Activated naive CD8-positive, alpha-beta T cell treated with anti-CD3 and anti-CD28 coated beads, Interleukin-2, amount 10 ng/mL, durations not matched to agents 7 days and 5 days (primary cell): ENCODE measurements around the gene ANKRD34C. TPM values are rescaled to one million over a fixed set of nuclear protein-coding genes. Genes with fewer than 3 reads are reported as not detected.

Source experiments
- ATAC-seq: fragments of 150-1000 bp; cut with Tn5 transposase; one replicate; pipeline ENCODE4 v1.10.0; 2021; ENCODE audit warnings: low read depth, moderate library complexity
- POLR2A ChIA-PET: fragments of 350-600 bp; sonication (Branson Sonifier 250); formaldehyde crosslinking; loops from one replicate; lab custom pipeline; 2021; ENCODE audit warnings: antibody characterized with exemption; lab: Charles Lee
- DNase-seq: peaks from one replicate; pipeline ENCODE4 v3.0.0; 2021
- H3K27ac Mint-ChIP-seq: one replicate; pipeline ENCODE4 v1.8.0; 2022; ENCODE audit warnings: mild to moderate bottlenecking, mixed read lengths
- H3K27me3 Mint-ChIP-seq: one replicate; pipeline ENCODE4 v1.8.0; 2022; ENCODE audit warnings: mild to moderate bottlenecking, moderate library complexity, mixed read lengths
- H3K36me3 Mint-ChIP-seq: one replicate; pipeline ENCODE4 v1.8.0; 2021; ENCODE audit warnings: mild to moderate bottlenecking, mixed read lengths
- H3K4me1 Mint-ChIP-seq: one replicate; pipeline ENCODE4 v1.8.0; 2021; ENCODE audit warnings: mixed read lengths
- H3K4me3 Mint-ChIP-seq: one replicate; pipeline ENCODE4 v1.8.0; 2022; ENCODE audit warnings: mild to moderate bottlenecking, moderate library complexity, mixed read lengths
- H3K9me3 Mint-ChIP-seq: one replicate; pipeline ENCODE4 v1.8.0; 2021; ENCODE audit warnings: mixed read lengths
- total RNA-seq, 2 experiments: library from RNA; stranded (reverse); gene quantifications; one replicate each; pipeline ENCODE4 v1.2.3, GENCODE V29; 2021

Gene ANKRD34C
- total RNA-seq: not detected

- Mint-ChIP-seq H3K36me3 (no peaks in the 10 kb centered on the region), H3K27me3 (peaks cover 59% of the 10 kb centered on the region), H3K4me1 (no peaks in the 10 kb centered on the region), H3K27ac (no peak within 1 kb of the TSS), H3K9me3 (no peaks in the 10 kb centered on the region), H3K4me3 (peak within 1 kb of the TSS; percentile 11)
- ATAC-seq (no peak), DNase-seq (no peak)
- POLR2A ChIA-PET: no interaction called here
Observed at GRCh38 chr15:79282371-79283251, at the start of gene ANKRD34C. ANKRD34C (plus strand) TSS chr15:79282722; CDS start chr15:79293285, 10,563 bp downstream.

GRCh38 chr15:79233236-79233635 lies 49.3 kb upstream of the ANKRD34C start:
- DNase-seq (no peak), ATAC-seq (no peak)
- Mint-ChIP-seq H3K27me3 (peaks cover 21% of the 10 kb centered on the region), H3K36me3 (no peaks in the 10 kb centered on the region), H3K9me3 (peaks cover 5% of the 10 kb centered on the region), H3K27ac (no peak overlapping the region), H3K4me3 (no peak overlapping the region), H3K4me1 (no peaks in the 10 kb centered on the region)
- POLR2A ChIA-PET: no interaction called here

DNA sequence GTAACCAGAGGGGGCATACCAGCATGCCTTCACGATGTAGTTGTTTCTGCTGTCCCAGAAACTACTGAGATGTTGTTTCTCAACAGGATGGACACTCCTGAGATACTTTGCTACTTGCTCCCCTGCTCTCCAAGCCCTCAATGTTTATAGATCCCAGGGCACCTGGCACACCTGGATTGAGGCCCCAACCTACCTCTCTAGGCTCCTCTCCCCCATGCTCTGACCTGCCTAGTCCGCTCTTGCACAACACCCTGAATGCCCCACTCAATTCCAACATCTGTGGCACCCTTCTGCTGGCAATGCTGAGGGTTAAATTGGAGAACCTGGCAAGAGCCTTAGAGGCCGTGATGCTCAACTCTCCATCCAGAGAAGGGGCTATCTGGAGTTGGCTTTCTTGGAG lies 42.5 kb upstream of the ANKRD34C start:
- Mint-ChIP-seq H3K4me1 (no peaks in the 10 kb centered on the region), H3K36me3 (no peaks in the 10 kb centered on the region), H3K9me3 (no peaks in the 10 kb centered on the region), H3K4me3 (no peak overlapping the region), H3K27me3 (peaks cover 26% of the 10 kb centered on the region), H3K27ac (no peak overlapping the region)
- POLR2A ChIA-PET: no interaction called here
- ATAC-seq: no peak
- DNase-seq: no peak

DNA sequence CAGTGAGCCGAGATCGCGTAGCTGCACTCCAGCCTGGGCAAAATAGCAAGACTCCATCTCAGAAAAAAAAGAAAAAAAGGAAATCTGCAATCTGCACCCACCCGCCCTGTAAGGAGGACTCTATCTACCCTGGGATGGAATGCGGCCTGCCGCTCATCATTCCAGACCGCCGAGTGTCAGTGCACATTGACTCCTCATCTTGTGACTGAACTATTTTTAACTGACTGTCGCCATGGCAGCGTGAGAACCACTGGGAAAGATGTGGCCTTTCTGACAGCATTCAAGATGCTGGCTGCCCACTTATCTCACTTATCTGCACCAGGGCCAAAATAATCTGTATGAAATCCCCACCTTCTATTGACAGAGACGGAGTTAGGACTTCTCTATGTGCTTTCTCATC lies 38.8 kb upstream of the ANKRD34C start:
- DNase-seq: no peak
- H3K36me3 Mint-ChIP-seq: no peaks in the 10 kb centered on the region
- H3K4me3 Mint-ChIP-seq: no peak overlapping the region
- H3K27ac Mint-ChIP-seq: no peak overlapping the region
- no peak for ATAC-seq
- peaks cover 16% of the 10 kb centered on the region for H3K27me3 Mint-ChIP-seq
- H3K4me1 Mint-ChIP-seq: no peaks in the 10 kb centered on the region
- no peaks in the 10 kb centered on the region for H3K9me3 Mint-ChIP-seq
- POLR2A ChIA-PET: no interaction called here

DNA sequence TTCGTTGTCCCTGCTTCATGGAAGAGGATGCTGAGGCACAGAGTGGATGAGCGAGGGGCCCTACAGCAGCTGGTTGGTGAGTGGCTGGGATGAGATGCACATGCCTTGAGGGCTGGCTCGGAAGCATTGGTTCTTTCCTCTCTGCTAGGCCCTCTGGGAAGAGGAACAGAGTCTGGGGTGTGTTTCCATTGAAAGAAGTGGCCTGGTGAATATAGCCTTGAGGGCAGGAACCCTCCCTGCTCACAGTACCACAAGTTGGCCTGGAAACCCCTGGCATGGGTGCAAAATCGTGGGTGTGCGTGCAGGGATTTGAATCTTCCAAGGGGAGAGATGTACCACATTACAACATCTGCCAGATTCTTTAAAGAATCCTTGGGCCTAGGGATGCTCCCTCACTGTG lies 37.6 kb upstream of the ANKRD34C start:
- DNase-seq (no peak), ATAC-seq (no peak)
- POLR2A ChIA-PET: no interaction called here
- Mint-ChIP-seq H3K27ac (no peak overlapping the region), H3K4me1 (no peaks in the 10 kb centered on the region), H3K27me3 (peaks cover 9% of the 10 kb centered on the region), H3K36me3 (no peaks in the 10 kb centered on the region), H3K4me3 (no peak overlapping the region), H3K9me3 (no peaks in the 10 kb centered on the region)

GRCh38 chr15:79248183-79248582 lies 34.3 kb upstream of the ANKRD34C start:
- POLR2A ChIA-PET: no interaction called here
- H3K4me1 Mint-ChIP-seq: no peaks in the 10 kb centered on the region
- peaks cover 5% of the 10 kb centered on the region for H3K27me3 Mint-ChIP-seq
- no peak overlapping the region for H3K27ac Mint-ChIP-seq
- no peak for ATAC-seq
- DNase-seq: no peak
- no peaks in the 10 kb centered on the region for H3K36me3 Mint-ChIP-seq
- no peak overlapping the region for H3K4me3 Mint-ChIP-seq
- H3K9me3 Mint-ChIP-seq: no peaks in the 10 kb centered on the region

- peaks cover 9% of the 10 kb centered on the region for H3K27me3 Mint-ChIP-seq
- H3K9me3 Mint-ChIP-seq: peaks cover 1% of the 10 kb centered on the region
- no peak overlapping the region for H3K4me3 Mint-ChIP-seq
- H3K4me1 Mint-ChIP-seq: no peaks in the 10 kb centered on the region
- POLR2A ChIA-PET: no interaction called here
- ATAC-seq (no peak), DNase-seq (no peak)
- no peaks in the 10 kb centered on the region for H3K36me3 Mint-ChIP-seq
- no peak overlapping the region for H3K27ac Mint-ChIP-seq
Observed at GRCh38 chr15:79257454-79257853, 25.1 kb upstream of the ANKRD34C start.

DNA sequence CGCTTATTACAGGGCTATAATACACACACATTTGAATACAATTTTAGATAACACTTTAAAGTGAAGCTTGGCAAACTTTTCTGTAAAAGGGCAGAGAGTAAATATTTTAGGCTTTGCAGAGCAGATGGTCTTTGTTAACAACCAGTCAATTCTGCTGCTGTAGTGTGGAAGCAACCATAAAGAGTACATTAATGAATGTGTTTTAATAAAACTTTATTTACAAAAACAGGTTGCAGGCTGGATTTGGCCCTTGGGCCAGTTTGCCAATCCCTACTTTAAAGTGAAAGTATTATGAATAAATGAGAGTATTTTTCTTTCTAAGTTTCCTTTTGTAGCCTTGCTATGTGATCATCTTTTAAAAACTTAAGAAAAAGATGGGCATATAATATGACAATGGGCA lies 20.7 kb upstream of the ANKRD34C start:
- POLR2A ChIA-PET: no interaction called here
- no peaks in the 10 kb centered on the region for H3K9me3 Mint-ChIP-seq
- no peak for ATAC-seq
- DNase-seq: no peak
- H3K4me3 Mint-ChIP-seq: no peak overlapping the region
- no peaks in the 10 kb centered on the region for H3K4me1 Mint-ChIP-seq
- H3K27ac Mint-ChIP-seq: no peak overlapping the region
- H3K27me3 Mint-ChIP-seq: peaks cover 4% of the 10 kb centered on the region
- no peaks in the 10 kb centered on the region for H3K36me3 Mint-ChIP-seq

DNA sequence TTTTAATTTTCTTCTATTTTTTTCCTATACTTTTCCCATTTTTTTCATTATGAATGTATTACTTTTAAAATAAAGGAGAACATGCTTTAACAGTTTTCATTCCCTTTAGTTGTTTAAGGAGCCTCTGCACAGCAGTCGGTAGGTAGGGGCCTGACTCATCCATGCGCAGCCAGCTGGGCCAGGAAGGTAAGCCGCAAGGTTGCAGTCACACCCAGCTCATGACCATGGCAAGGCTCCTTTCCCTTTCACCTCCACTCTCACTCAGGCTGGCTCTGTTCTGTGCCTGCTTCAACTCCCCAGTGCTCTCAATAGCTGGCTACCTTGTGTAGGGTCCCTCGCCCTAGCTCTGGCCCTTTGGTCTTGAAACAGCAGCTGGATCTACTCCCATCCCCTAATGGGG lies 17.4 kb upstream of the ANKRD34C start:
- no peak overlapping the region for H3K27ac Mint-ChIP-seq
- peaks cover 14% of the 10 kb centered on the region for H3K27me3 Mint-ChIP-seq
- no peak for ATAC-seq

GRCh38 chr15:79265987-79266579 lies 16.4 kb upstream of the ANKRD34C start:
- ATAC-seq (no peak), DNase-seq (no peak)
- no peaks in the 10 kb centered on the region for H3K9me3 Mint-ChIP-seq
- H3K27me3 Mint-ChIP-seq: peaks cover 19% of the 10 kb centered on the region
- no peak overlapping the region for H3K4me3 Mint-ChIP-seq
- H3K4me1 Mint-ChIP-seq: no peaks in the 10 kb centered on the region
- no peaks in the 10 kb centered on the region for H3K36me3 Mint-ChIP-seq
- POLR2A ChIA-PET: no interaction called here
- H3K27ac Mint-ChIP-seq: no peak overlapping the region

More for the DNA sequence above, 17.4 kb upstream of the ANKRD34C start:
- no peak overlapping the region for H3K4me3 Mint-ChIP-seq
- no peaks in the 10 kb centered on the region for H3K4me1 Mint-ChIP-seq
- DNase-seq: no peak
- H3K9me3 Mint-ChIP-seq: no peaks in the 10 kb centered on the region
- POLR2A ChIA-PET: no interaction called here
- H3K36me3 Mint-ChIP-seq: no peaks in the 10 kb centered on the region

GRCh38 chr15:79283252-79284048 lies 928 bp downstream of the ANKRD34C start:
- peak; percentile 73 for DNase-seq
- Mint-ChIP-seq H3K4me3 (peak overlapping the region; percentile 11), H3K4me1 (no peaks in the 10 kb centered on the region), H3K27me3 (peaks cover 58% of the 10 kb centered on the region), H3K9me3 (no peaks in the 10 kb centered on the region), H3K36me3 (no peaks in the 10 kb centered on the region), H3K27ac (no peak overlapping the region)
- ATAC-seq: no peak
- POLR2A ChIA-PET: no interaction called here

DNA sequence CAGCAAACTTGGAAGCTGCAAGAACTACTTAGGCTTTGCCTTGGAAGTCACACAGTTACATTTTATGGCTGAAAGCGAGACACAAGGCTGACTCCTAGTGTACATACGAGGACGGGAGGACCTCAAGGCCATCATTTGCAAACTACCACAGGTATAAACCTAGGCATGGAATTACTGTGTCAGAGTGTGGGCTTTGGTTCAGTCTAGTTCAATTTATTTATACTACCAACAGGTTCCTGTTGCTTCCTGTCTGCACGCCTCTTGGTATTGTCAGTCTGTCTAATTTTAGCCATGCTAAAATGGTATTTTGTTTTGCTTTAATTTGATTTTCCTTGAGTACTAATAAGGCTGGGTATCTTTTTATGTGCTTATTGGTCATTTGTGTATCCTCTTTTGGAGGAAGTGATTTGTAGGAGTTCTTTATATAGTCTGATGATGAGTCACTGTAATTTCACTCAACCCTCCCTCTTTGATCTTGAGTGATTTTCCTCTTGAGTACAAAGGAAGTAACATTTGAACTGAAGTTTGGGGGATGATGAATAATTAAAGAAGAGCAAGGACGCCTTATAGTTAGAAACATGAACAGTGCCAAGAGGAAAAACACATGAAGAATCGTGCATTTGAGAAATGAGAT lies 8.2 kb downstream of the ANKRD34C start:
- no peak for DNase-seq
- H3K27ac Mint-ChIP-seq: no peak overlapping the region
- POLR2A ChIA-PET: no interaction called here

GRCh38 chr15:79292011-79292410 lies 9.5 kb downstream of the ANKRD34C start:
- Mint-ChIP-seq H3K36me3 (no peaks in the 10 kb centered on the region), H3K27ac (no peak overlapping the region), H3K4me3 (no peak overlapping the region), H3K4me1 (peaks cover 4% of the 10 kb centered on the region), H3K27me3 (peaks cover 7% of the 10 kb centered on the region), H3K9me3 (no peaks in the 10 kb centered on the region)
- ATAC-seq (no peak), DNase-seq (no peak)
- POLR2A ChIA-PET: no interaction called here

More for the DNA sequence above, 8.2 kb downstream of the ANKRD34C start:
- no peaks in the 10 kb centered on the region for H3K36me3 Mint-ChIP-seq
- peaks cover 4% of the 10 kb centered on the region for H3K4me1 Mint-ChIP-seq
- H3K9me3 Mint-ChIP-seq: no peaks in the 10 kb centered on the region
- no peak for ATAC-seq
- H3K27me3 Mint-ChIP-seq: peaks cover 10% of the 10 kb centered on the region
- H3K4me3 Mint-ChIP-seq: no peak overlapping the region
